Tibial nerve (tissue), 3 donors: Measurements from ENCODE around the gene LYPD6B.

Experiments used
- POLR2A ChIP-seq, 2 donors: fragments of 450-650 bp; IDR thresholded peaks; one replicate each; pipeline ENCODE4 v1.6.1; 2017; ENCODE audit warnings: antibody characterized with exemption in 2 of 2, mild to moderate bottlenecking in 2 of 2, moderate library complexity in 2 of 2
- TF ChIP-seq, protein P1 (sequence below), 5 experiments: fragments of 200-600 bp in 3 of 5; fragments of 450-650 bp in 2 of 5; sonication (generic) in 3 of 5; IDR thresholded peaks; one replicate each; pipeline ENCODE4 v1.5.1; 2016 to 2019; ENCODE audit warnings: antibody characterized with exemption in 5 of 5, mild to moderate bottlenecking in 3 of 5, moderate library complexity in 2 of 5

DNA sequence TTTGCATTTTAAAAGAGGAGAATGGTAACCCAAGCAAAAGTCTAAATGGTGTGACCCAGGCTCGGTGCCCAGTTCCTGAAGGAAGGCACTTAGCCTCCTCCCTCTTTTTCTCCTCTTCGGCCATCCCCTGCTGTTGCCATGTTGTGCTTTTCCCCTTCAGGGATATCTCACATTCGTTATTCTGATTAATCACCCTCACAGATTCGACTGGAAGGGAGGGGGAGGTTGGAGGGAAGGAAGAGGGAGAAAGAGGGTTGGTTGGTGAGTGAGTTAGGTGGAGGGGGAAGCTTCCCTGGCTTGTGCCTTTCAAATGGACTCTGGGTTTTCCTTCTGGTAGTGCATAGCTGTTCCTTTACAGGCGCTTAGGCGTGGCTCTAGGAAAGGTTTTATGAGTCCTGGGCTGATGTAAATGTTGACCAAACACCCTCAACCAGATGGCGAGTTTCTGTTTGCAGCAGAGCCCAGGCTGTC, 39.0 kb upstream of the LYPD6B start:
- TF ChIP-seq, protein P1, sequence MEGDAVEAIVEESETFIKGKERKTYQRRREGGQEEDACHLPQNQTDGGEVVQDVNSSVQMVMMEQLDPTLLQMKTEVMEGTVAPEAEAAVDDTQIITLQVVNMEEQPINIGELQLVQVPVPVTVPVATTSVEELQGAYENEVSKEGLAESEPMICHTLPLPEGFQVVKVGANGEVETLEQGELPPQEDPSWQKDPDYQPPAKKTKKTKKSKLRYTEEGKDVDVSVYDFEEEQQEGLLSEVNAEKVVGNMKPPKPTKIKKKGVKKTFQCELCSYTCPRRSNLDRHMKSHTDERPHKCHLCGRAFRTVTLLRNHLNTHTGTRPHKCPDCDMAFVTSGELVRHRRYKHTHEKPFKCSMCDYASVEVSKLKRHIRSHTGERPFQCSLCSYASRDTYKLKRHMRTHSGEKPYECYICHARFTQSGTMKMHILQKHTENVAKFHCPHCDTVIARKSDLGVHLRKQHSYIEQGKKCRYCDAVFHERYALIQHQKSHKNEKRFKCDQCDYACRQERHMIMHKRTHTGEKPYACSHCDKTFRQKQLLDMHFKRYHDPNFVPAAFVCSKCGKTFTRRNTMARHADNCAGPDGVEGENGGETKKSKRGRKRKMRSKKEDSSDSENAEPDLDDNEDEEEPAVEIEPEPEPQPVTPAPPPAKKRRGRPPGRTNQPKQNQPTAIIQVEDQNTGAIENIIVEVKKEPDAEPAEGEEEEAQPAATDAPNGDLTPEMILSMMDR (IDR thresholded peaks at IDR 0.05) = no peak
- TF ChIP-seq POLR2A (IDR thresholded peaks at IDR 0.05) = no peak
